ENCODE data around the gene MED13.

GRCh38 chr17:61972311-61972710 is 92.8 kb downstream of the MED13 start:
- TF ChIP-seq CTCF (IDR thresholded peaks at IDR 0.05) (no peak), POLR2A (IDR thresholded peaks at IDR 0.05) (no peak)

Data from esophagus squamous epithelium (tissue), 4 donors.